ENCODE data around the gene HCN2. TPM values are rescaled to one million over a fixed set of nuclear protein-coding genes. Genes with fewer than 3 reads are reported as not detected.

Gene HCN2
- total and polyA plus RNA-seq, 10 of the 15 experiments (the other 5 are each of a cell fraction or from before 2014, with no cell fraction given): 0.01 to 0.54 (median 0.08) TPM; not detected in 4

DNA sequence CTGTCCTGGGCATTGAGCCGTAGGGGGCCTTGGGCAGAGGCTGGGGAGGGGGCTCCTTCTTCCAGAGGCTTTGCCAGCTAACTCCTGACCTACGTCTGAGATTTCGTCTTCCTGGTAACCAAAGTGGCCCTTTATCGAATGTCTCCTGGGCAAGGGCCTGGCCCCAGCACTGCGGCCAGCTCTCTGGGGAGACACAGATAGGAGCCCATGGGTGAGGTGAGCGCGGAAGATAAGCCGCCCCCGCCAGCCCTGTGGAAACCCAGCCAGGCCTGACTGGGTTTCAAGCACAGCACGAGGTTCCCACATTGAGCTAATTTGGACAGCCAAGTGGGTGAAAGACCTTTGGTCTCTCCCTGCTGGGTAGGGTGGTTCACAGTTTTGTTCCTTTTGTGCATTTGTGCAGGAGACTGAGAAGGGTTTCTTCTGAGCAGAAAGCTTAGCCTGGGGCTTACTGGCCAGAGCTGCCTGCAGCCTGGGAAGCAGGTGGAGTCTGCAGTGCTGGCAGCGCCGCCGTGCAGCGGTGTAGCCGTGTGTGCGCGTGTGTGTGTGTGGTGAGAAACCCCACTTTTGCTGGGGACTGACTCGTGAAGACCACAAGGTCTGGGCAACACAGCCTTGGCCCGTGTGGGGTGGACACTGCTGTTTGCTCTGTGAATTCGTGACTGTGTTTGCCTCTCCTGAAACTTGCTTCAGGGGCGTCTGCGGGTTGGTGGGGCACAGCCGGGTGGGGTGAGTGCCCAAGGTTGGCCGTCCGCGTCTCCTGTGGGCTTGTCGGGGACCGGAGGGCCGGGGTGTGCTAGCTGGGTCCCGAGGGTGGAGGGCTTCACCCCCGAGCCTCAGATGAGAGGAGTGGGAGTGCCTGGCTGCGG is 14.8 kb upstream of the HCN2 start:
- peak; percentile 66 for ATAC-seq
- RAD21 ChIA-PET (ENCODE audit: unreplicated experiment): interaction anchor here (0.9 to 2.0 kb wide), 8 partner anchors 10 to 105 kb away, joined by 3 to 11 read pairs (median 4); partner anchors contain the start of genes CDC34 and RNF126
- in situ Hi-C loops (cut with MboI) (no loop called here), intact Hi-C loops (cut with micrococcal nuclease; ENCODE audit: unreplicated experiment) (loop anchor here (5.0 kb wide), 2 partner anchors 43 to 57 kb away; partner anchors contain the start of genes CDC34 and POLRMT)
- CTCF ChIA-PET: interaction anchor here (0.6 to 1.6 kb wide), 3 partner anchors 18 to 380 kb away, joined by 3 to 9 read pairs (median 7); no protein-coding TSS in a partner anchor
- Histone ChIP-seq H3K4me1 (ENCODE audit: control insufficient read depth, insufficient read depth, low read length) (peaks cover 3% of the 10 kb centered on the region; the same call in 1 of the 2 replicates), H3K36me3 (ENCODE audit: control insufficient read depth in 2 of 2, insufficient read depth in 2 of 2, low read length in 1 of 2) (peaks cover 0 to 22% of the 10 kb centered on the region in 2 experiments; a peak in 3 of 4 replicates), H3K9me3 (replicated peaks; ENCODE audit: control insufficient read depth, insufficient read depth, low read length) (no peaks in the 10 kb centered on the region), H3K27ac (ENCODE audit: control insufficient read depth, insufficient read depth) (peak overlapping the region; percentile 54), H3K4me3 (peak overlapping the region; percentile 83), H4K20me1 (ENCODE audit: control insufficient read depth, insufficient read depth) (0 out of 2 replicates have a peak, but pooled peaks cover 5% of the 10 kb centered on the region), H3K4me2 (ENCODE audit: control insufficient read depth, insufficient read depth) (peak overlapping the region; percentile 61), H3K9ac (ENCODE audit: control insufficient read depth, insufficient read depth, low read length) (peak overlapping the region; percentile 47), H3K27me3 (replicated peaks in 1 of 2; ENCODE audit: control insufficient read depth in 2 of 2, insufficient read depth in 2 of 2, low read length in 1 of 2) (no peaks in the 10 kb centered on the region), H3K79me2 (ENCODE audit: control insufficient read depth, insufficient read depth, low read length) (peaks cover 63% of the 10 kb centered on the region), H2AFZ (ENCODE audit: control insufficient read depth, low read depth, low read length) (no peak overlapping the region)
- SMC1A ChIA-PET (ENCODE audit: uncharacterized antibody, unreplicated experiment): interaction anchor here (0.8 to 2.0 kb wide), 5 partner anchors 11 to 86 kb away, joined by 3 to 20 read pairs (median 4); partner anchors contain the start of genes CDC34 and TPGS1
- 3% methylated on average over 30 of the region's 32 CpGs for WGBS (ENCODE audit: insufficient coverage, insufficient replicate concordance, low lambda C conversion rate, missing lambda C conversion rate)
- peak; percentile 28 for DNase-seq (ENCODE audit: low read depth, low spot score)
- FAIRE-seq: peak; percentile 44
- POLR2A ChIA-PET: interaction anchor here (0.6 to 0.9 kb wide), 4 partner anchors 20 to 556 kb away, joined by 3 to 6 read pairs (median 4); no protein-coding TSS in a partner anchor
- BruUV-seq (replicated peaks): no TSS peak
- TF ChIP-seq SMARCA5 (IDR thresholded peaks at IDR 0.05) (peak; percentile 32; the same call in 1 of the 2 replicates), LARP7 (IDR thresholded peaks at IDR 0.05) (peak; percentile 60), SUPT20H (IDR thresholded peaks at IDR 0.05; ENCODE audit: borderline replicate concordance, control insufficient read depth, low read depth, low read length) (no peak), RUNX3 (IDR thresholded peaks at IDR 0.05; ENCODE audit: low read length) (no peak), POLR2AphosphoS5 (IDR thresholded peaks at IDR 0.05; ENCODE audit: low read length) (peak; percentile 59; the same call in 1 of the 2 replicates), IKZF1 (conservative IDR thresholded peaks at IDR 0.05) (peak; percentile 70), EGR1 (IDR thresholded peaks at IDR 0.05; ENCODE audit: borderline replicate concordance in 1 of 2, low read depth in 2 of 2, low read length in 2 of 2) (peak in 1 of 2 experiments; percentile 92; a peak in 2 of 3 replicates), MYB (IDR thresholded peaks at IDR 0.05; ENCODE audit: borderline replicate concordance, low read depth, low read length) (no peak), MXI1 (IDR thresholded peaks at IDR 0.05; ENCODE audit: low read depth, low read length) (peak; percentile 95), NFXL1 (IDR thresholded peaks at IDR 0.05; ENCODE audit: borderline replicate concordance) (no peak), EP300 (IDR thresholded peaks at IDR 0.05; ENCODE audit: borderline replicate concordance in 1 of 2, control insufficient read depth in 1 of 2, low read depth in 2 of 2, low read length in 2 of 2) (peak in 1 of 2 experiments; percentile 17; a peak in 1 of 4 replicates), IKZF2 (IDR thresholded peaks at IDR 0.05) (peak in 1 of 2 experiments; percentile 36; a peak in 1 of 4 replicates)
- TF ChIP-seq, protein P1, sequence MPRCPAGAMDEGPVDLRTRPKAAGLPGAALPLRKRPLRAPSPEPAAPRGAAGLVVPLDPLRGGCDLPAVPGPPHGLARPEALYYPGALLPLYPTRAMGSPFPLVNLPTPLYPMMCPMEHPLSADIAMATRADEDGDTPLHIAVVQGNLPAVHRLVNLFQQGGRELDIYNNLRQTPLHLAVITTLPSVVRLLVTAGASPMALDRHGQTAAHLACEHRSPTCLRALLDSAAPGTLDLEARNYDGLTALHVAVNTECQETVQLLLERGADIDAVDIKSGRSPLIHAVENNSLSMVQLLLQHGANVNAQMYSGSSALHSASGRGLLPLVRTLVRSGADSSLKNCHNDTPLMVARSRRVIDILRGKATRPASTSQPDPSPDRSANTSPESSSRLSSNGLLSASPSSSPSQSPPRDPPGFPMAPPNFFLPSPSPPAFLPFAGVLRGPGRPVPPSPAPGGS (IDR thresholded peaks at IDR 0.05; ENCODE audit: borderline replicate concordance, insufficient read depth, low read depth, low read length, poor library complexity, severe bottlenecking): peak; percentile 14
- TF ChIP-seq, protein P2, sequence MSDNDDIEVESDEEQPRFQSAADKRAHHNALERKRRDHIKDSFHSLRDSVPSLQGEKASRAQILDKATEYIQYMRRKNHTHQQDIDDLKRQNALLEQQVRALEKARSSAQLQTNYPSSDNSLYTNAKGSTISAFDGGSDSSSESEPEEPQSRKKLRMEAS (IDR thresholded peaks at IDR 0.05; ENCODE audit: low read depth, low read length): peak; percentile 82
- TF ChIP-seq, protein P3, sequence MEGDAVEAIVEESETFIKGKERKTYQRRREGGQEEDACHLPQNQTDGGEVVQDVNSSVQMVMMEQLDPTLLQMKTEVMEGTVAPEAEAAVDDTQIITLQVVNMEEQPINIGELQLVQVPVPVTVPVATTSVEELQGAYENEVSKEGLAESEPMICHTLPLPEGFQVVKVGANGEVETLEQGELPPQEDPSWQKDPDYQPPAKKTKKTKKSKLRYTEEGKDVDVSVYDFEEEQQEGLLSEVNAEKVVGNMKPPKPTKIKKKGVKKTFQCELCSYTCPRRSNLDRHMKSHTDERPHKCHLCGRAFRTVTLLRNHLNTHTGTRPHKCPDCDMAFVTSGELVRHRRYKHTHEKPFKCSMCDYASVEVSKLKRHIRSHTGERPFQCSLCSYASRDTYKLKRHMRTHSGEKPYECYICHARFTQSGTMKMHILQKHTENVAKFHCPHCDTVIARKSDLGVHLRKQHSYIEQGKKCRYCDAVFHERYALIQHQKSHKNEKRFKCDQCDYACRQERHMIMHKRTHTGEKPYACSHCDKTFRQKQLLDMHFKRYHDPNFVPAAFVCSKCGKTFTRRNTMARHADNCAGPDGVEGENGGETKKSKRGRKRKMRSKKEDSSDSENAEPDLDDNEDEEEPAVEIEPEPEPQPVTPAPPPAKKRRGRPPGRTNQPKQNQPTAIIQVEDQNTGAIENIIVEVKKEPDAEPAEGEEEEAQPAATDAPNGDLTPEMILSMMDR (IDR thresholded peaks at IDR 0.05 in 2 of 3, conservative IDR thresholded peaks at IDR 0.05 in 1 of 3; ENCODE audit: control insufficient read depth in 2 of 3, extremely low read depth in 1 of 3, insufficient read depth in 1 of 3, low read depth in 3 of 3, low read length in 3 of 3): no peak
- TF ChIP-seq, protein P4, sequence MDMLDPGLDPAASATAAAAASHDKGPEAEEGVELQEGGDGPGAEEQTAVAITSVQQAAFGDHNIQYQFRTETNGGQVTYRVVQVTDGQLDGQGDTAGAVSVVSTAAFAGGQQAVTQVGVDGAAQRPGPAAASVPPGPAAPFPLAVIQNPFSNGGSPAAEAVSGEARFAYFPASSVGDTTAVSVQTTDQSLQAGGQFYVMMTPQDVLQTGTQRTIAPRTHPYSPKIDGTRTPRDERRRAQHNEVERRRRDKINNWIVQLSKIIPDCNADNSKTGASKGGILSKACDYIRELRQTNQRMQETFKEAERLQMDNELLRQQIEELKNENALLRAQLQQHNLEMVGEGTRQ (IDR thresholded peaks at IDR 0.05; ENCODE audit: borderline replicate concordance, low read depth, low read length): no peak
